Hepatocyte (in vitro differentiated cells): Measurements from ENCODE around the gene TMEM114.

Experiments used
- CTCF ChIP-seq: fragments of 200-600 bp; sonication (generic); IDR thresholded peaks from 2 replicates; pipeline ENCODE4 v1.5.1; 2016; ENCODE audit warnings: antibody characterized with exemption, mild to moderate bottlenecking; ENCODE audit not compliant: poor library complexity
- EZH2 ChIP-seq: fragments of 200-600 bp; sonication (generic); IDR thresholded peaks from 2 replicates; pipeline ENCODE4 v1.6.1; 2016; ENCODE audit warnings: antibody characterized with exemption, mild to moderate bottlenecking, borderline replicate concordance

GRCh38 chr16:8522757-8523156 is 67.6 kb downstream of the TMEM114 start:
- no peak for TF ChIP-seq CTCF
- TF ChIP-seq EZH2, result no peak
